Adrenal gland (tissue), 5 donors: Measurements from ENCODE around the gene ARHGAP27.

Experiments
- CTCF ChIP-seq, 6 experiments: fragments of 450-650 bp in 4 of 6; fragments of 200-600 bp in 2 of 6; sonication (generic) in 1 of 6; IDR thresholded peaks; 1 replicate in 5 of 6; 2 replicates in 1 of 6; pipeline versions ENCODE4 v1.5.1 to v1.8.0; 2016 to 2021; ENCODE audit warnings: antibody characterized with exemption in 6 of 6, mild to moderate bottlenecking in 2 of 6, moderate library complexity in 1 of 6
- POLR2A ChIP-seq, 2 donors: fragments of 450-650 bp; IDR thresholded peaks; one replicate each; pipeline ENCODE4 v1.6.1; 2017; ENCODE audit warnings: antibody characterized with exemption in 2 of 2, mild to moderate bottlenecking in 2 of 2, moderate library complexity in 1 of 2
- donor health status: DM: no; HTN: no; CAD: no.

- TF ChIP-seq CTCF (IDR thresholded peaks at IDR 0.05) (no peak), POLR2A (IDR thresholded peaks at IDR 0.05) (no peak)
These were observed 75.2 kb downstream of the ARHGAP27 start for GRCh38 chr17:45357364-45357997.
